Uterine smooth muscle cell (primary cell): Measurements from ENCODE around the gene FAN1. TPM values are rescaled to one million over a fixed set of nuclear protein-coding genes. Genes with fewer than 3 reads are reported as not detected.

ENCODE experiments used
- total RNA-seq: library from RNA; depleted of rRNA; stranded (reverse); fragments of >200 nt; gene quantifications from 2 replicates; pipeline ENCODE4 v1.2.3, GENCODE V29; 2014

The FAN1 gene
- total RNA-seq, result 17.5 and 18.7 TPM in 2 replicates

DNA sequence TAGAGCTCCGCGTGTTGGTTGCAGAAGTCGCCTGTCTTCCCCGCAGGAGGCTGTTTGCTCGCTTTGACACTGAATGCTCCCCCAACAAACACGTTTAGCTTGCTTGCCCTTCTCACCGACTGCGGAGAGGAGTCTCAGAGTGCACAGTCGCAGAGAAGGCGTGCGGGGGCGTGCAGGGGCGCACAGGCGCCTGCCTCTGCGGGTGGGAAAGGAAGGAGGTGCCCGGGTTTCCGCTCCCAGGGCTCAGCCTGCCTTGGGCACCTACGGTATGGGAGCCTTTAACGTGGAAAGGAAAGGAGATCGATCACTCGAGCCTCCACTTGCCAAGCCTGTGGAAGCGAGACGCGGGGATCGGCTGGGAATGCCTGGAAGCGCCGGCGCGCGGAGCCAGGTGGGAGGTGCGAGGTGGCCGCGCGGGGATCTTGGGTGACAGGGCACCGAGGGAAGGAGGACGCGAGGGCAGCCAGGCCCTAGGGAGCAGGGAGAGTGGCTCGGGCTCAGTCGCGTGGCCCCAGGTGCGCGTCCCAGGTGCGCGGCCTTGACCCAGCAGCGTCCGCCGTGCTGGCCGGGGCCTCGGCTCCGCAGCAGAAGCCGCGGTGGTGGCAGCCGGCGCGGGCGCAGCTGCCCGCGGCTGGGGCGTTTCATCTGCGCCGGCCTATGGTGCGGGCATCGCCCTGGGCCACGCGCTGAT is at the start of gene FAN1:
TSS of gene FAN1 (plus strand) at position 419 of the 691 bp plus-strand sequence. CDS start 749 bp downstream, outside the sequence.

DNA sequence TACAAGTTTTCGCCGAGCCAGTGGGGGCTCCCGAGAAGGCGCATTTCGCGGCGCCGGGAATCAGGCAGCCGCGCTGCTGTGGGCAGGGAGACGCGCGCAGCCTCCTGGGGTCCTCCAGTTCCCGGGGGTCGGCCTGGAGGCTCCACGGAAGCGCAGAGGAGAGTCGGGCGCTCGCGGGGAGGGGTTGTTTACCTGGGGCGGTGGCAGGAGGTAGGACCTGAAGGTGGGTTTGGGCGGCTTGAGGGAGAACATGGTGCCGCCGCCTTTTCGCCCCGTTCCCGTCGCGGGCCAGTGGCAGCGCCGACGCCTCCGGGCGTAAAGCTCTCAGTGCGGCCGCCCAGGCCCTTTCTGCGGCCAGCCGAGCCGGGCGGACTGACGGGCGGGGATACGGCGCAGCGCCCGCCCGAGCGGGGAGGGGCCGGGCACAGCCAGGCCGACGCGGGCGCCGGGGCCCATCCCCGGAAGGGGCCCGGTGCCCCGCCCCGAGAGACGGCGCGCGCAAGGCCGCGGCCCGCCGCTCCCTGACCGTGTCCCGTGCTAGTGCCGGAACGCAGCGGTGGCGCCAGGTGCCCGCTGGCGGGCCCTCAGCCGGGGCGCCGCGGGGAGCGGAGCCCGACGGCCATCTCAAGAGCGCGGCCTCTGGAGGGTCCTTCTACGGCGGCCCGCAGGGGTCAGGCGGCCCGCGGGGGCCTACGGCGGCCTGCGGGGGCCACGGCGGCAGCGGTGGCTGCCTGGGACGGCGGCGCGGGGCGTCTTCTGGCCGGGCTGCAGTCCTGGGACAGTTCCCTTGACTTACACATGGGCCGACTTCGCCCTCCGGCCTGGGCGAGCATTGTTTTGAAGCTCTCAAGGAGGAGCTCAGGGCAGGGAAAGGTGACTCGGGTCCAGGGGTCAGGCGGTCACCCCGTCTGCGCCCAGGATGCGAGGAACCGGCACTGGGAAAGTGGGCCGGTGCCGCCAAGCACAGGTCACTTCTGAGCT is 87.8 kb downstream of the FAN1 start, which contains the start of gene MTMR10:
TSS of gene MTMR10 (minus strand) at position 374 of the 981 bp plus-strand sequence. CDS start at position 252, 122 bp downstream.

Other genes starting within 250 kb of the FAN1 start
- gene MTMR10, start 87.7 kb downstream of the FAN1 start, total RNA-seq, result 21.6 and 24.0 TPM in 2 replicates
- not detected in 2 replicates for gene TRPM1, start 197.8 kb downstream of the FAN1 start, total RNA-seq